GM18909 (cell line): ENCODE results near the gene NEK7.
A peak's percentile ranks its signal among the peaks of the same experiment; 100 is the strongest.

Source experiments
- ATAC-seq: cut with Tn5 transposase; IDR thresholded peaks from one replicate; pipeline ENCODE4 v1.9.1; 2021; ENCODE audit warnings: mild to moderate bottlenecking; ENCODE audit not compliant: unreplicated experiment, poor library complexity

NEK7 gene

GRCh38 chr1:198141668-198142351 is 15.0 kb upstream of the NEK7 start:
- no peak for ATAC-seq

DNA sequence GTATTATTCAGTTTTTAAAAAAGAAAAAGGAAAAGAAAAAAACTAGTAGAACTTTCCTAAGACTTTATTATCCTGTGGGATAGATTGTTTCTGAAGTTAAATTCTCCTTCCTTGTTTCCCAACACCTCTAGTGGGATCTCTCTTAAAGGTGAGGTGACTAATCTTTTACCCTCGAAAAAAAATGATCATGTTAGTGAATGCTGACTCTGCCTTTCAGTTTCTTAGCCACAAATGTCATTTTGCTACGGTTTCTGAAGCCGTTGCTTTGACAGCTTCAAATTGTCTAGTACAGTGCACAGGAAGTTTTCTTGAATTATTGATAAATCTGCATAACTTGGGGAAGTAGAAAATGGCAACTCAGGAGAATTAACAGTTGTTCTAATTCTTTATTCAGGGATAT is 13.0 kb upstream of the NEK7 start:
- no peak for ATAC-seq

- ATAC-seq, result no peak
These were observed 9.6 kb upstream of the NEK7 start for GRCh38 chr1:198147216-198147615.

DNA sequence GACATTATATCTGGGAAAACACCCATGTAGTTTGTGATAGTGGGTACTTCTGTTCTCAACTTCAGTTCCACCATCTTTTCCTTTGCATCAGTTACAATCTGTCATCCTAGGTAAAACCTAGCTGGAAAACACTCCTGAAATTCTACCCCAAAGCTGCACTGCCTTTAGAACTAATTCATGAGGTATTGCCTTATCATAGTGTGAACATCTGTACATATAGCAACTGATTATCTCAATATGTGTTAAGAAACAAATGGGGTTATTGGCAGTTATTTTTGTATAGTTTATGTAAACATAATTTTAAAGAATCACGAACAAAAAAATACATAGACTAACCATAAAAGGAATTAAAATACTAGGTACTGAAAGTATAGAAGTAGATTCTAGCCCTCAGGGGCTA is 6.4 kb upstream of the NEK7 start:
- ATAC-seq, result no peak

DNA sequence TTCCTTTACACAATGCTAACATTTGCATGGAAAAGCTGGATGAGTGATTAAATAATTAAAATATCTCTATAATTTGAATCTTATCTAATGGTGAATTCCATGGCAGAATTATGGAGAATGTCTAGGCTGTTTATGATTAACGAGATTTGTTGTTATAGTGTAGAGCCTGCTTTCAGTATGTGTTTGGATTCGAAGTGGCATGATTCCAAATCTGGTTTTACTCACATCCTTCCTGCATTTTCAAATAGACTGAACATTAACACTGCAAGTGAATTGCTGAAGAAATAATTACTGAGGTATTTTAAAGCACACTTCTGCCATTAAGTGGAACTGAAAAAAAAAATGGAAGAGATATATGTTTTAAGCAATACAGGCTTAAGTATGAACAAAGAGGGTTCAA is 5.1 kb upstream of the NEK7 start:
- no peak for ATAC-seq

DNA sequence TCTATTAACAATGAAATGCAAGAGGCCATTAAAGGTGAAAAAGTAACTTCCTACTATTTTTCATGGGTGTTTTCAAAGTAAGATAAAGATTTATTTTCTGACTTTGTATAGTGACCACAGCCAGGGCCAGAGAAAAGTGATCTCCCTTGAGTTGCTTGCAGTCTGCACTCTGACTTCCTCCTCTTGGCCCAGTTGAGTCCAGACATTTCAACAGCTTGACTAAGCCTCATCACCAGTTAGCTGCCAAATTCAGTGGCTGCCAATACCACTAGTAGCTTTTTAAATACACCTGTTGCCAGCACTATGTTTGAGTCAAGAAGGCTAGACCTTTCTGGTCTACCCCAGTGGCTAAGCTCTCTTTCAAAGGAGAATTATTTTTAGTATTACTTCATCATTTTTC is 3.7 kb upstream of the NEK7 start:
- no peak for ATAC-seq

- ATAC-seq, result no peak
These were observed 3.0 kb upstream of the NEK7 start for GRCh38 chr1:198153804-198154203.

- no peak for ATAC-seq
These were observed 1.5 kb upstream of the NEK7 start for GRCh38 chr1:198155253-198155652.

DNA sequence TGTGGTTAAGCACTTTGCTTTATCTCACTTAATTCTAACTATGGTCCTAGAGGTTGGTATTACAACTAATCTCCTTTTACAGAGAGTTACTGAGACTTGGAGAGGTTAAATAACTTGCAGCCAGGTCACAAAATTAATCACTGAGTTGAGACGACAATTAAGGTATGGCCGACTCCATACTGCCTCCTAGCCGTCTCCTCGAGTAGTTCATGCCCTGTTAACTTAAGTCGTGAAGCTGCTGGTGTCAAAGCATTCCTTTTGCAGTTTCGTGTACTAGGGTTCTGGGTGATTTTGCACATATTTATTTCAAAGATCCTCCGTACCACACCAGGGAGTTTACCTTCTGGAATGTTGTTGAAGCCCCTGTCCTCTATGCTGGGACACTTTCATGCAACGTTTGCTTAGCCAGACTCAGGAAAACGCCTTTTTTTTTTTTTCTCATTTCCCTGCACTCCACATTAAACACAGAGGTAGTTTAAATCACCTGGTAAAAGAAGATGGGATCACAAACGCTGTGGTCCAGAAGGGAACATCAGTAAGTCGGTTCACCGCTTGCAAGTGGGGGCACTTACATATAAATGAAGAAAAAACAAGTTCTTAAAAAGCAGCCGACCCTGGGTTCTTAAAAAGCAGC is 570 bp upstream of the NEK7 start:
- ATAC-seq, result peak; percentile 35

DNA sequence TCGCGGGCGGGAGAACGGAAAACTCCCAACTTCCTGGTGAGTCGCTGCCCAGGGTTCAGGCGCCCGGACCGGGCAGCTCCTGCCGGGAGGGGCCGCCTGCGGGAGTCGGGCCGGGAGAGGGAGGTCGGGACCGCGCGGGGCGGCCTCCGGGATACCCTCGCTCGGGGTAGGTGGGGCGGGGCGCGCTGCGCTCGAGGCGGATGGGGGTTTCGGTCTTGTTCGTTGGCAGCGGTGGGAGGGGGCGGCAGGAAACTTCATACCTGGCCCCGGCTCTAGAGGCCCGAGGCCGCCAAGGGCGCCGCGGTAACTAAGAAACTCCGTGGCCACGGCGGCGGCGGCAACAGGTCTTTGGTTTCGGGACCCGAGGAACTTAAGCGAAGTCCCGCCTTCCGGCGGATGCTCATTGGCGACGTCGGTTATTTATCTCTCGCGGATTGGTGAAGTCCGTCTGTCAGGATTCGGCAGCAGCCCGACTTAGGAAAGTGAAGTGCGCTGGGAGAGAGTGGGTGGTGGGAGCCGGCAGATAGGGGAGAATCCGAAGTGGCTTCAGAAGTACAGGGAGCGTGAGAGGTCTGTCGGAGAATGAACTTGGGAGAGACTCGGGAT is 546 bp downstream of the NEK7 start:
- ATAC-seq, result peak; percentile 45

DNA sequence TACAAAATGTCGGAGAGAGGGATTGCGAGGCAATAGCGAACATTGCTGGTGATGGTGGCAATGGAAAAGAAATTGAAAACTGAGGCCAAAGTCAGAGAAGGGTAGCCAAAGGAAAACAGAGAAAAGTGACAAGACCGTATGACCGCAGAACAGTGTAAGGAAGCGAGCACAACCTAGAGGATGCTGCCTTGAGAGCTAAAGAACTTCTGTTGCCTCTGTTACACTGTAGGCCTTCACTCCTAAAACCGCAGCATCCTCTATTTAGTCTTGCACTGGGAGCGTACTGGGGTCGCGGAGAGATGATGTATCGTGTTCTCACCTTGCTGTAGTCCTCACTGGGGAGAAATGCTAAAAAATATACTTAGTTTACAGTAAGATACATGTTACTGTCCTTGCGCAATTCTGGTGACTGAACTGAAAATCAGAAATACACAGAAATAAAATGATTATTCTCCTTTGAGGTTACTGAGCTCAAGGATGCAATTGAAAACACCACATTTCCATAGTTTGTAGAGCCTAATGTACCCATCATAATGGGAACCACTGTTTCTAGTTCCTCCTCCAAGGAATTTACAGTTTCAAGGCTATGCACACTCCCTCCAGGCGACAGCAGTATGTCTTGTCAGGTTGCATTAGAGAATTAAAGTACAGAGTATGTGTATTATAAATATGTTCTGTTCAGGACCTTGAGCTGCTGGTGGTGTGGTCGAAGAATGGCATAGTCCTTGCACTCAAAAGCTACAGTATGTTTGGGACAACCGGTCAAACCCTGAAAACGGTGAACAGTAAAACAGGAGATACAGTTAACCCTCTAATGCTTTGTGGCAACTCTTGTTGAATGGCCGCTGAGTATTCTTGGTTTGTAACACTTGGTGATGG is 1.3 kb downstream of the NEK7 start:
- ATAC-seq, result no peak

GRCh38 chr1:198158735-198159589 is 2.2 kb downstream of the NEK7 start:
- ATAC-seq, result peak; percentile 73

- ATAC-seq, result no peak
These were observed 3.4 kb downstream of the NEK7 start for GRCh38 chr1:198160222-198160621.

DNA sequence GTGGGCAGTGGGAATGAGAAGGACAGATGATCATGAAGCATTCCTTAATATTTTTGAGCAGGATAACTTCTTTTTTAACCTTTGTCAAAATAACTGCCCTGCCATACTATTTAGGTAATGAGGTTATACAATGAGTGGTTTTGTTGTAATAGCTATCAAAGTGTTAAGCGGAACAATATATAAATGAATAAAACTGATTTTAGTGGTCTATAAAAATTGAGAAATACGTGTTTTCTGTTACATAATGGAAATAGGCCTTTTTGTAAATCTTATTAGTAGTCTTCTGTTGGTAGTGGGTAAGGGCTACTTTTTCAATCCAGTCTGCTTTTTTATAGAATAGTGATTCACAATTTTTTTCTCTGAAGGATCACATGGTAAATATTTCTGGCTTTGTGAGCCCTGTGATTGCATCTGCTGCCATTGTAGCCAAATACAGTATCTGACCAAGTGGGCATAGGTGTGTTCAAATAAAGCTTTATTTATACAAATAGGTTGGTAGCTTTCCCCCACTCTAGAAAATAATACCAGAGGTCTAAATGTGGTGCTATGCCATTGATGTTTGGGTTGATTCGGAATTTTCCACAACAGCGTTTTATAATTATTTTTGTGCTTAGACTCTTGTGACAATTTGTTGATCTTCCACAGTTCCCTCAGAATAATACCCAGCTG is 4.3 kb downstream of the NEK7 start:
- no peak for ATAC-seq

DNA sequence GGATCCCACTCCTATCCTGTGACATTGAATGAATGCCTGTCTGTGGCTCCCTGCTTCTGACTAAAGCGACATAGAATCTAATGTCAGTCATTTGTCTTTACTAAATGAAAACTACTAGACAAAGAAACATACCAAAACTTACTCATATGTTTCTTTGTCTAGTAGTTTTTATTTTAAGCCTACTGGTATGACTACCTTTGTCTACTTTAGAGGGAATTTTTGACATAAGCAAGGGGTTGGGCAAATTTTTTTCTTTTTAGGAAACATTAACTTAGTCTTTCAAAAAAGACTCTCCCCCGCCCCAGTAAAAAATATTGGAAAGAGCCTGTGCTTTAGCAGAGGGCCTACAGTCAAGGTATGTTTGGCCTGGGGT is 4.9 kb downstream of the NEK7 start:
- no peak for ATAC-seq

- ATAC-seq, result peak; percentile 22
These were observed 5.4 kb downstream of the NEK7 start for GRCh38 chr1:198162091-198162767.

GRCh38 chr1:198165927-198166647 is 9.3 kb downstream of the NEK7 start:
- peak; percentile 52 for ATAC-seq

DNA sequence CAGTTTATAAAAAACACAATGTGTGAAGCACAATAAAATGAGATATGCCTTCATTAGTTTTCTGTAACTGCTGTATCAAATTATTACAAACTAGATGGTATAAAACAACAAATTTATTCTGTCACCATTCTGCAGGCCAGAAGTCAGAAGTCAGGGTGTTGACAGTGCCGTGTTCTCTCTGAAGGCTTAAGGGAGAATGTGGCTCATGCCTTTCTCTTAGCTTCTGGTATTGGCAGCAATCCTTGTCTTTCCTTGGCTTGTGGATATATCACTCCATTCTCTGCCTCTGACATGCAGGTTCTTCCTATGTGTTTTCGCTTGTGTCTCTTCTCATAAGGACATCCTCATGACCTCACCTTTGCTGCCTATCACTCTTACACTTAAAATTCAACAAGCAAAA is 10.1 kb downstream of the NEK7 start:
- no peak for ATAC-seq
